Neural progenitor cell (in vitro differentiated cells): ENCODE data around the gene KAZN. TPM values are rescaled to one million over a fixed set of nuclear protein-coding genes. Genes with fewer than 3 reads are reported as not detected.

Experiments
- DNase-seq: peaks from one replicate; pipeline ENCODE4 v3.0.0-alpha.2; 2016; ENCODE audit warnings: low spot score
- H2AFZ ChIP-seq: fragments of 200-600 bp; sonication (generic); replicated peaks from 2 replicates; pipeline ENCODE4 v1.6.1; 2016; ENCODE audit warnings: antibody characterized with exemption
- H3F3A ChIP-seq: fragments of 200-600 bp; sonication (generic); 2 replicates; pipeline ENCODE4 v1.6.1; 2016; ENCODE audit warnings: antibody characterized with exemption, low read depth
- H3K27ac ChIP-seq: fragments of 200-600 bp; sonication (generic); 2 replicates; pipeline ENCODE4 v1.5.1; 2016; ENCODE audit warnings: mild to moderate bottlenecking
- H3K27me3 ChIP-seq: fragments of 200-600 bp; sonication (generic); 2 replicates; pipeline ENCODE4 v1.6.1; 2016; ENCODE audit warnings: mild to moderate bottlenecking, moderate library complexity
- H3K36me3 ChIP-seq: fragments of 200-600 bp; sonication (generic); 2 replicates; pipeline ENCODE4 v1.5.1; 2016
- H3K4me1 ChIP-seq: fragments of 200-600 bp; sonication (generic); 2 replicates; pipeline ENCODE4 v1.6.1; 2016; ENCODE audit warnings: mixed run types
- H3K4me2 ChIP-seq: fragments of 200-600 bp; sonication (generic); 2 replicates; pipeline ENCODE4 v1.6.1; 2016
- H3K4me3 ChIP-seq: fragments of 200-600 bp; sonication (generic); 2 replicates; pipeline ENCODE4 v1.5.1; 2016
- H3K79me2 ChIP-seq: fragments of 200-600 bp; sonication (generic); 2 replicates; pipeline ENCODE4 v1.6.1; 2016; ENCODE audit warnings: low read depth
- H3K9ac ChIP-seq: fragments of 200-600 bp; sonication (generic); 2 replicates; pipeline ENCODE4 v1.6.1; 2016
- H3K9me3 ChIP-seq: fragments of 200-600 bp; sonication (generic); 2 replicates; pipeline ENCODE4 v1.5.1; 2016; ENCODE audit warnings: low read depth
- H4K20me1 ChIP-seq: fragments of 200-600 bp; sonication (generic); 2 replicates; pipeline ENCODE4 v1.6.1; 2016; ENCODE audit warnings: low read depth
- H3K27ac Mint-ChIP-seq: 3 replicates; pipeline ENCODE4 v1.8.0; 2021; ENCODE audit warnings: mixed read lengths
- H3K27me3 Mint-ChIP-seq: 2 replicates; pipeline ENCODE4 v1.8.0; 2022; ENCODE audit warnings: low read depth, mild to moderate bottlenecking, inconsistent platforms, moderate library complexity, mixed read lengths; ENCODE audit not compliant: insufficient read depth
- H3K36me3 Mint-ChIP-seq: 3 replicates; pipeline ENCODE4 v1.8.0; 2021; ENCODE audit warnings: mixed read lengths
- H3K4me1 Mint-ChIP-seq: 3 replicates; pipeline ENCODE4 v1.8.0; 2021; ENCODE audit warnings: mixed read lengths
- H3K4me3 Mint-ChIP-seq: 3 replicates; pipeline ENCODE4 v1.8.0; 2021; ENCODE audit warnings: mild to moderate bottlenecking, moderate library complexity, mixed read lengths
- H3K9me3 Mint-ChIP-seq: 3 replicates; pipeline ENCODE4 v1.8.0; 2020; ENCODE audit warnings: mixed read lengths
- EZH2 ChIP-seq: fragments of 200-600 bp; sonication (generic); IDR thresholded peaks from 2 replicates; pipeline ENCODE4 v1.6.1; 2017; ENCODE audit warnings: antibody characterized with exemption, mild to moderate bottlenecking, moderate library complexity
- EZH2phosphoT487 ChIP-seq: fragments of 200-600 bp; sonication (generic); IDR thresholded peaks from 2 replicates; pipeline ENCODE4 v1.6.1; 2017; ENCODE audit warnings: antibody characterized with exemption
- total RNA-seq: library from RNA; depleted of rRNA; stranded (reverse); fragments of >200 nt; gene quantifications from 2 replicates; pipeline ENCODE4 v1.2.3, GENCODE V29; 2015; ENCODE audit warnings: low replicate concordance
- TF ChIP-seq, protein P1 (sequence below): fragments of 200-600 bp; sonication (generic); IDR thresholded peaks from 2 replicates; pipeline ENCODE4 v1.5.1; 2017; ENCODE audit warnings: antibody characterized with exemption, mild to moderate bottlenecking

Gene KAZN
- total RNA-seq, 1 donor from 2014 or later = 6.1 TPM

- Mint-ChIP-seq H3K27ac (peak overlapping the region; percentile 78), H3K9me3 (peaks cover 4% of the 10 kb centered on the region), H3K36me3 (peaks cover 7% of the 10 kb centered on the region), H3K4me1 (peaks cover 41% of the 10 kb centered on the region), H3K4me3 (no peak overlapping the region), H3K27me3 (peaks cover 2% of the 10 kb centered on the region)
- H3F3A ChIP-seq = peaks cover 23% of the 10 kb centered on the region
- H3K27me3 ChIP-seq = no peaks in the 10 kb centered on the region
- no peaks in the 10 kb centered on the region for H3K36me3 ChIP-seq
- H3K4me2 ChIP-seq = peak overlapping the region; percentile 54
- no peaks in the 10 kb centered on the region for H3K9me3 ChIP-seq
- no peaks in the 10 kb centered on the region for H3K79me2 ChIP-seq
- peaks cover 23% of the 10 kb centered on the region for H4K20me1 ChIP-seq
- no peak overlapping the region for H3K9ac ChIP-seq
- TF ChIP-seq, protein P1, sequence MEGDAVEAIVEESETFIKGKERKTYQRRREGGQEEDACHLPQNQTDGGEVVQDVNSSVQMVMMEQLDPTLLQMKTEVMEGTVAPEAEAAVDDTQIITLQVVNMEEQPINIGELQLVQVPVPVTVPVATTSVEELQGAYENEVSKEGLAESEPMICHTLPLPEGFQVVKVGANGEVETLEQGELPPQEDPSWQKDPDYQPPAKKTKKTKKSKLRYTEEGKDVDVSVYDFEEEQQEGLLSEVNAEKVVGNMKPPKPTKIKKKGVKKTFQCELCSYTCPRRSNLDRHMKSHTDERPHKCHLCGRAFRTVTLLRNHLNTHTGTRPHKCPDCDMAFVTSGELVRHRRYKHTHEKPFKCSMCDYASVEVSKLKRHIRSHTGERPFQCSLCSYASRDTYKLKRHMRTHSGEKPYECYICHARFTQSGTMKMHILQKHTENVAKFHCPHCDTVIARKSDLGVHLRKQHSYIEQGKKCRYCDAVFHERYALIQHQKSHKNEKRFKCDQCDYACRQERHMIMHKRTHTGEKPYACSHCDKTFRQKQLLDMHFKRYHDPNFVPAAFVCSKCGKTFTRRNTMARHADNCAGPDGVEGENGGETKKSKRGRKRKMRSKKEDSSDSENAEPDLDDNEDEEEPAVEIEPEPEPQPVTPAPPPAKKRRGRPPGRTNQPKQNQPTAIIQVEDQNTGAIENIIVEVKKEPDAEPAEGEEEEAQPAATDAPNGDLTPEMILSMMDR = no peak
- TF ChIP-seq EZH2phosphoT487 (no peak), EZH2 (no peak)
- H3K4me3 ChIP-seq = no peak overlapping the region
- H3K4me1 ChIP-seq = peaks cover 48% of the 10 kb centered on the region
- no peak for DNase-seq
- H2AFZ ChIP-seq = no peak overlapping the region
- H3K27ac ChIP-seq = no peak overlapping the region
Measured at GRCh38 chr1:14761291-14762153, 163.0 kb downstream of the KAZN start.

DNA sequence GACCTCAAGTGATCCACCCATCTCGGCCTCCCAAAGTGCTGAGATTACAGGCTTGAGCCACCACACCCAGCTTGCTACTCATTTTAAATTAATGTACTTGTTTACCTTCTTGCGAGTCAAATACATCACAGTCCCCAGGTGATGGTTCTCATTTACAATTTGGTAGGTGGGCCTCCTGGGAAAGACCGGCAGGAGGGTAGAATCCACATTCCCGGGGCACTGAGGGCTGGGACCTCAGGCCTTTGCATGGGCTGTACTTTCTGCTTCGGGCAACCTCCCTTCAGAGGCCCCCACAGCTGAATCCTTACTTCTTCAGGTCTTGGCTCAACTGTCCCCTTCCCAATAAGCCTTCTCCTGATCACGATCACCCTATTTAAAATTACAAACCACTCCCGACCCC, 165.5 kb downstream of the KAZN start:
- H3K27ac ChIP-seq = no peak overlapping the region
- no peak overlapping the region for H3K4me2 ChIP-seq
- H3F3A ChIP-seq = peaks cover 25% of the 10 kb centered on the region
- peaks cover 7% of the 10 kb centered on the region for H3K36me3 Mint-ChIP-seq
- H4K20me1 ChIP-seq = peaks cover 36% of the 10 kb centered on the region
- H3K9ac ChIP-seq = no peak overlapping the region
- no peaks in the 10 kb centered on the region for H3K27me3 ChIP-seq
- no peak overlapping the region for H3K4me3 Mint-ChIP-seq
- no peak overlapping the region for H3K4me3 ChIP-seq
- H3K27me3 Mint-ChIP-seq = peaks cover 2% of the 10 kb centered on the region
- no peak overlapping the region for H2AFZ ChIP-seq
- H3K9me3 Mint-ChIP-seq = peaks cover 4% of the 10 kb centered on the region
- DNase-seq = no peak
- H3K4me1 ChIP-seq = peaks cover 56% of the 10 kb centered on the region
- H3K27ac Mint-ChIP-seq = no peak overlapping the region
- no peaks in the 10 kb centered on the region for H3K9me3 ChIP-seq
- H3K36me3 ChIP-seq = no peaks in the 10 kb centered on the region
- H3K79me2 ChIP-seq = no peaks in the 10 kb centered on the region
- peaks cover 48% of the 10 kb centered on the region for H3K4me1 Mint-ChIP-seq
- TF ChIP-seq EZH2phosphoT487 = no peak
- no peak for TF ChIP-seq EZH2
- TF ChIP-seq, protein P1 = no peak

DNA sequence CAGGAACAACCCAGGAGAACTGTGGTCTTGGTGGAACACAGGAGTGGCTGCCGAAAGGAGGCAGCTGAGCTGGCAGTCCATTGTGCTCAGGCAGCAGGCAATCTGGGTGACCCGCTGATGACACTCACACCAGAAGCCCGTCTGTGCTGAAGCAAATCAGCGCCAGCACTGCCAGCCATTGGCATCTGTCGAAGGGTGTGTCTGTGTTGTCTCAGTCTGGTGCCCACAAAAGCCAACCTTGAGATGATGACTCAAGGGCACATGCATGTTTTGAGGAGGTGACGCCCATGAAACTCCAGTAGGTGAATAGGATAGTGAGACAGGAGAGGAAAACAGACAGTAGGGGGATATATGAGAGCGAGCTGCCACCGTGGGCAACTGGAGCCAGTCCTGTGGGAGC, 167.3 kb downstream of the KAZN start:
- Histone ChIP-seq H4K20me1 (peaks cover 24% of the 10 kb centered on the region), H3K4me3 (no peak overlapping the region), H3K27me3 (no peaks in the 10 kb centered on the region), H3K4me1 (peaks cover 47% of the 10 kb centered on the region), H3F3A (peaks cover 21% of the 10 kb centered on the region), H3K9ac (no peak overlapping the region), H3K79me2 (peaks cover 10% of the 10 kb centered on the region), H3K9me3 (no peaks in the 10 kb centered on the region), H2AFZ (no peak overlapping the region), H3K27ac (no peak overlapping the region), H3K36me3 (no peaks in the 10 kb centered on the region), H3K4me2 (no peak overlapping the region)
- Mint-ChIP-seq H3K36me3 (peaks cover 7% of the 10 kb centered on the region), H3K27ac (no peak overlapping the region), H3K4me3 (no peak overlapping the region), H3K4me1 (peaks cover 33% of the 10 kb centered on the region), H3K27me3 (no peaks in the 10 kb centered on the region), H3K9me3 (peaks cover 4% of the 10 kb centered on the region)
- TF ChIP-seq EZH2phosphoT487 = no peak
- TF ChIP-seq EZH2 = no peak
- TF ChIP-seq, protein P1 = no peak
- no peak for DNase-seq
